H1 (cell line): ENCODE data around the gene SSH2. TPM values are rescaled to one million over a fixed set of nuclear protein-coding genes. Genes with fewer than 3 reads are reported as not detected.

Experiments
- E2F6 ChIP-seq: IDR thresholded peaks from 2 replicates; pipeline ENCODE4 v1.6.1; 2012; ENCODE audit warnings: inconsistent platforms
- EP300 ChIP-seq, 2 experiments: IDR thresholded peaks; 1 replicate in 1 of 2; 2 replicates in 1 of 2; pipeline ENCODE4 v1.6.1; 2011 to 2012; ENCODE audit warnings: low read depth in 2 of 2, low read length in 2 of 2, mild to moderate bottlenecking in 2 of 2, borderline replicate concordance in 1 of 2, inconsistent platforms in 1 of 2, moderate library complexity in 1 of 2
- GABPA ChIP-seq: IDR thresholded peaks from 2 replicates; pipeline ENCODE4 v1.6.1; 2011; ENCODE audit warnings: mild to moderate bottlenecking, low read length, moderate library complexity, borderline replicate concordance; ENCODE audit not compliant: insufficient read depth
- HDAC2 ChIP-seq, 2 experiments: fragments of 300-600 bp in 1 of 2; sonication (generic) in 1 of 2; IDR thresholded peaks; 2 replicates each; pipeline ENCODE4 v1.6.1; 2011 to 2012; ENCODE audit warnings: low read depth in 2 of 2, low read length in 2 of 2, mild to moderate bottlenecking in 2 of 2, moderate library complexity in 2 of 2, borderline replicate concordance in 1 of 2, inconsistent platforms in 1 of 2
- HDAC6 ChIP-seq: IDR thresholded peaks from one replicate; pipeline ENCODE4 v1.7.1; 2012; ENCODE audit warnings: low read depth, mild to moderate bottlenecking, inconsistent platforms, low read length, moderate library complexity
- JUND ChIP-seq: IDR thresholded peaks from 2 replicates; pipeline ENCODE4 v1.6.1; 2011; ENCODE audit warnings: mild to moderate bottlenecking, improper control_type of control experiment, low read length
- SIRT6 ChIP-seq: IDR thresholded peaks from one replicate; pipeline ENCODE4 v1.7.1; 2012; ENCODE audit warnings: low read length, inconsistent platforms
- SP1 ChIP-seq: IDR thresholded peaks from 2 replicates; pipeline ENCODE4 v1.6.1; 2011; ENCODE audit warnings: low read depth, low read length
- polyA plus RNA-seq, 7 experiments: library from polyadenylated mRNA; depleted of rRNA in 3 of 7; stranded (reverse) in 5 of 7; unstranded in 2 of 7; fragments of >200 nt in 5 of 7; fragments of 200-250 nt in 2 of 7; gene quantifications; 1 replicate in 5 of 7; 2 replicates in 1 of 7; 4 replicates in 1 of 7; pipeline versions ENCODE4 v1.2.1 to v1.2.3, GENCODE V29; 2011 to 2013; ENCODE audit warnings: missing spikeins in 2 of 7, mixed read lengths in 2 of 7
- total RNA-seq: library from RNA; stranded (reverse); fragmentation: NEBNext Ultra II Directional; extraction: Animal tissue kit (Norgen Biotek cat#: 25700); gene quantifications from 2 replicates; pipeline ENCODE4 v1.2.1, GENCODE V29; 2021
- TF ChIP-seq, protein P1 (sequence below): fragments of 300-600 bp; sonication (generic); IDR thresholded peaks from 2 replicates; pipeline ENCODE4 v1.7.1; 2012; ENCODE audit warnings: low read length, moderate library complexity, mild to moderate bottlenecking, inconsistent platforms; ENCODE audit not compliant: insufficient replicate concordance

SSH2 gene
- total and polyA plus RNA-seq, 2 of the 8 experiments (the other 6 are each of a cell fraction or from before 2014, with no cell fraction given), result 5.2 to 15.9 TPM

- TF ChIP-seq, protein P1, sequence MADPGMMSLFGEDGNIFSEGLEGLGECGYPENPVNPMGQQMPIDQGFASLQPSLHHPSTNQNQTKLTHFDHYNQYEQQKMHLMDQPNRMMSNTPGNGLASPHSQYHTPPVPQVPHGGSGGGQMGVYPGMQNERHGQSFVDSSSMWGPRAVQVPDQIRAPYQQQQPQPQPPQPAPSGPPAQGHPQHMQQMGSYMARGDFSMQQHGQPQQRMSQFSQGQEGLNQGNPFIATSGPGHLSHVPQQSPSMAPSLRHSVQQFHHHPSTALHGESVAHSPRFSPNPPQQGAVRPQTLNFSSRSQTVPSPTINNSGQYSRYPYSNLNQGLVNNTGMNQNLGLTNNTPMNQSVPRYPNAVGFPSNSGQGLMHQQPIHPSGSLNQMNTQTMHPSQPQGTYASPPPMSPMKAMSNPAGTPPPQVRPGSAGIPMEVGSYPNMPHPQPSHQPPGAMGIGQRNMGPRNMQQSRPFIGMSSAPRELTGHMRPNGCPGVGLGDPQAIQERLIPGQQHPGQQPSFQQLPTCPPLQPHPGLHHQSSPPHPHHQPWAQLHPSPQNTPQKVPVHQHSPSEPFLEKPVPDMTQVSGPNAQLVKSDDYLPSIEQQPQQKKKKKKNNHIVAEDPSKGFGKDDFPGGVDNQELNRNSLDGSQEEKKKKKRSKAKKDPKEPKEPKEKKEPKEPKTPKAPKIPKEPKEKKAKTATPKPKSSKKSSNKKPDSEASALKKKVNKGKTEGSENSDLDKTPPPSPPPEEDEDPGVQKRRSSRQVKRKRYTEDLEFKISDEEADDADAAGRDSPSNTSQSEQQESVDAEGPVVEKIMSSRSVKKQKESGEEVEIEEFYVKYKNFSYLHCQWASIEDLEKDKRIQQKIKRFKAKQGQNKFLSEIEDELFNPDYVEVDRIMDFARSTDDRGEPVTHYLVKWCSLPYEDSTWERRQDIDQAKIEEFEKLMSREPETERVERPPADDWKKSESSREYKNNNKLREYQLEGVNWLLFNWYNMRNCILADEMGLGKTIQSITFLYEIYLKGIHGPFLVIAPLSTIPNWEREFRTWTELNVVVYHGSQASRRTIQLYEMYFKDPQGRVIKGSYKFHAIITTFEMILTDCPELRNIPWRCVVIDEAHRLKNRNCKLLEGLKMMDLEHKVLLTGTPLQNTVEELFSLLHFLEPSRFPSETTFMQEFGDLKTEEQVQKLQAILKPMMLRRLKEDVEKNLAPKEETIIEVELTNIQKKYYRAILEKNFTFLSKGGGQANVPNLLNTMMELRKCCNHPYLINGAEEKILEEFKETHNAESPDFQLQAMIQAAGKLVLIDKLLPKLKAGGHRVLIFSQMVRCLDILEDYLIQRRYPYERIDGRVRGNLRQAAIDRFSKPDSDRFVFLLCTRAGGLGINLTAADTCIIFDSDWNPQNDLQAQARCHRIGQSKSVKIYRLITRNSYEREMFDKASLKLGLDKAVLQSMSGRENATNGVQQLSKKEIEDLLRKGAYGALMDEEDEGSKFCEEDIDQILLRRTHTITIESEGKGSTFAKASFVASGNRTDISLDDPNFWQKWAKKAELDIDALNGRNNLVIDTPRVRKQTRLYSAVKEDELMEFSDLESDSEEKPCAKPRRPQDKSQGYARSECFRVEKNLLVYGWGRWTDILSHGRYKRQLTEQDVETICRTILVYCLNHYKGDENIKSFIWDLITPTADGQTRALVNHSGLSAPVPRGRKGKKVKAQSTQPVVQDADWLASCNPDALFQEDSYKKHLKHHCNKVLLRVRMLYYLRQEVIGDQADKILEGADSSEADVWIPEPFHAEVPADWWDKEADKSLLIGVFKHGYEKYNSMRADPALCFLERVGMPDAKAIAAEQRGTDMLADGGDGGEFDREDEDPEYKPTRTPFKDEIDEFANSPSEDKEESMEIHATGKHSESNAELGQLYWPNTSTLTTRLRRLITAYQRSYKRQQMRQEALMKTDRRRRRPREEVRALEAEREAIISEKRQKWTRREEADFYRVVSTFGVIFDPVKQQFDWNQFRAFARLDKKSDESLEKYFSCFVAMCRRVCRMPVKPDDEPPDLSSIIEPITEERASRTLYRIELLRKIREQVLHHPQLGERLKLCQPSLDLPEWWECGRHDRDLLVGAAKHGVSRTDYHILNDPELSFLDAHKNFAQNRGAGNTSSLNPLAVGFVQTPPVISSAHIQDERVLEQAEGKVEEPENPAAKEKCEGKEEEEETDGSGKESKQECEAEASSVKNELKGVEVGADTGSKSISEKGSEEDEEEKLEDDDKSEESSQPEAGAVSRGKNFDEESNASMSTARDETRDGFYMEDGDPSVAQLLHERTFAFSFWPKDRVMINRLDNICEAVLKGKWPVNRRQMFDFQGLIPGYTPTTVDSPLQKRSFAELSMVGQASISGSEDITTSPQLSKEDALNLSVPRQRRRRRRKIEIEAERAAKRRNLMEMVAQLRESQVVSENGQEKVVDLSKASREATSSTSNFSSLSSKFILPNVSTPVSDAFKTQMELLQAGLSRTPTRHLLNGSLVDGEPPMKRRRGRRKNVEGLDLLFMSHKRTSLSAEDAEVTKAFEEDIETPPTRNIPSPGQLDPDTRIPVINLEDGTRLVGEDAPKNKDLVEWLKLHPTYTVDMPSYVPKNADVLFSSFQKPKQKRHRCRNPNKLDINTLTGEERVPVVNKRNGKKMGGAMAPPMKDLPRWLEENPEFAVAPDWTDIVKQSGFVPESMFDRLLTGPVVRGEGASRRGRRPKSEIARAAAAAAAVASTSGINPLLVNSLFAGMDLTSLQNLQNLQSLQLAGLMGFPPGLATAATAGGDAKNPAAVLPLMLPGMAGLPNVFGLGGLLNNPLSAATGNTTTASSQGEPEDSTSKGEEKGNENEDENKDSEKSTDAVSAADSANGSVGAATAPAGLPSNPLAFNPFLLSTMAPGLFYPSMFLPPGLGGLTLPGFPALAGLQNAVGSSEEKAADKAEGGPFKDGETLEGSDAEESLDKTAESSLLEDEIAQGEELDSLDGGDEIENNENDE, result no peak
- TF ChIP-seq JUND, result no peak
- TF ChIP-seq HDAC6, result no peak
- TF ChIP-seq SIRT6, result no peak
- no peak for TF ChIP-seq GABPA
- no peak for TF ChIP-seq HDAC2 (IDR thresholded peaks at IDR 0.05; ENCODE audit: borderline replicate concordance in 1 of 2, low read depth in 2 of 2, low read length in 2 of 2)
- no peak for TF ChIP-seq EP300 (IDR thresholded peaks at IDR 0.05; ENCODE audit: borderline replicate concordance in 1 of 2, low read depth in 2 of 2, low read length in 2 of 2)
- TF ChIP-seq SP1, result no peak
- no peak for TF ChIP-seq E2F6
- TF ChIP-seq, all 59 proteins: peak for 0
Observed at GRCh38 chr17:29706045-29706431, 224.0 kb downstream of the SSH2 start (continued).
